Limb (tissue), 2 donors: ENCODE results near the gene GRIA1.

ENCODE experiments used
- DNase-seq, 2 donors: peaks; one replicate each; pipeline ENCODE4 v3.0.0-alpha.2; 2016; ENCODE audit errors: extremely low spot score in 2 of 2

The GRIA1 gene

DNA sequence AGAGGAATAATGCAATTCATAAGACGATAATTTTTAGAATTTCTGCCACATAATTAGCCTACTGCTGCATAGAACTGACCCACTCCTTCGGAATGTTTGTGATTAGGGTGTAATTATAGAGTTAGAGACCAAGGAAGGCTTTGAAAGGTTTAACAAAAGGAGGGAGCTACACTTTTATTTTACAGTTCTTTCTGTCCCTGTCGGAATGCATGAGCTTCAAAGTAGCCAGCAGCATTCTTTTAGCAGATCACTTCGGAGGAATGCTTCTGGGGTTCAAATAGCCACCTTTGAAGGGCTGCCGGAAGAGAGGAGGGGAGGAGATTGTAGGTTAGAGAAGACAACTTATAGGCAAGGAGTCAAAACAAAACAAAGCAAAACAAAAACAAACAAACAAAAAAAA is 168.1 kb downstream of the GRIA1 start:
- DNase-seq: no peak

DNA sequence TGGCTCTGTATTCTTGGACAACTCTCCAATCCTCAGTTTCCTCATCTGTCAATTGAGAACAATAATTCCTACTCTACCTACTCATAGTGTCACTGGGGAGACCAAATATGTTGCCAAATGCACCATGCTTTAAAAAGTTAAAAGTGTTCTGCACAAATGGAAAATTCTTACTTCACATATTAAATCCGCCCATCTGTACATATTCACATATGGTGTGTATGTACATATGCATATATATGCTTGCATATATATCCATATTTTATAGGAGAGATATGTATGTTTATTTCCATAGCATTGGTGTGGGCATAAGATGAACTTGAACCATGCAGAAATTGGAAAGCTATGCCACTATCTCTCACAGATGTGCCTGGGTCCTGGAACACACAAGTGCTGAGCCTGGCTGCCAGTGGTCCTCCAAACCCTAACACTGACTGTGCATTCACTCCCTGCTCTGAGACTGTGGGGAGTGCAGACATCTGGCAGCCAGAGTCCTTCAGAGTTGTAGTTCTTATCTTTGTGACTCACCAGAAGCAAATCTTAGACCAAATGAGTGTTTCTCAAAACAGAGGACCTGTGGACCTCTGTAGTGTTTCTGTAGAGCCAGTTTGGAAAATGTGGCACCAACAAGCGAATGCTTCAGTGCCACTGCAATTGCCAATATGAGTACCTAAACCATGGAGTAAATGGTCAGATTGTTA is 168.7 kb downstream of the GRIA1 start:
- DNase-seq: no peak

DNA sequence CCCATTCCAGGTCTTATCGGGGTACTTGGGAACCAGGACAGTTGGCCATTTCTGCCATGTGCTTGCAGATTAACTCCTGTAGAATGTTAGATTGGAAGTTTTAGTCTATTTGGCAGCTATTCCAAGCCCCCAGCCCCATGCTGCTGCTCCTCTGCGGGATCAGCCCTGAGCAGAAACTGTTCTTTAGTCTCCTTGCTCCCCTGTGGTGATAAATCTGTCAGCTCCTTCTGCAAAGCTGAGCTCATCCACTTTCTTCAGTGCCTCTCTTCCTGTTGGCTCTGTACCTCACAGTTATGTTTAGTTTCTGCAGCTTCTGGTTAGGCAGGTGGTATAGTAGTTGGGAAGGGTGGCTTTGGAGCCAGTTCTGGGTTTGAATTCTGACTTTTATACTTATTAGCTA is 170.4 kb downstream of the GRIA1 start:
- no peak for DNase-seq

- no peak for DNase-seq
Observed at GRCh38 chr5:153661897-153662296, 171.4 kb downstream of the GRIA1 start.

- DNase-seq: no peak
Observed at GRCh38 chr5:153670101-153670500, 179.6 kb downstream of the GRIA1 start.

GRCh38 chr5:153671653-153672346 is 181.3 kb downstream of the GRIA1 start:
- no peak for DNase-seq

GRCh38 chr5:153672347-153673090 is 182.0 kb downstream of the GRIA1 start:
- DNase-seq: no peak

- DNase-seq: no peak
Observed at GRCh38 chr5:153674356-153674755, 183.9 kb downstream of the GRIA1 start.

GRCh38 chr5:153676406-153676805 is 185.9 kb downstream of the GRIA1 start:
- no peak for DNase-seq

GRCh38 chr5:153676821-153677220 is 186.4 kb downstream of the GRIA1 start:
- DNase-seq: no peak

DNA sequence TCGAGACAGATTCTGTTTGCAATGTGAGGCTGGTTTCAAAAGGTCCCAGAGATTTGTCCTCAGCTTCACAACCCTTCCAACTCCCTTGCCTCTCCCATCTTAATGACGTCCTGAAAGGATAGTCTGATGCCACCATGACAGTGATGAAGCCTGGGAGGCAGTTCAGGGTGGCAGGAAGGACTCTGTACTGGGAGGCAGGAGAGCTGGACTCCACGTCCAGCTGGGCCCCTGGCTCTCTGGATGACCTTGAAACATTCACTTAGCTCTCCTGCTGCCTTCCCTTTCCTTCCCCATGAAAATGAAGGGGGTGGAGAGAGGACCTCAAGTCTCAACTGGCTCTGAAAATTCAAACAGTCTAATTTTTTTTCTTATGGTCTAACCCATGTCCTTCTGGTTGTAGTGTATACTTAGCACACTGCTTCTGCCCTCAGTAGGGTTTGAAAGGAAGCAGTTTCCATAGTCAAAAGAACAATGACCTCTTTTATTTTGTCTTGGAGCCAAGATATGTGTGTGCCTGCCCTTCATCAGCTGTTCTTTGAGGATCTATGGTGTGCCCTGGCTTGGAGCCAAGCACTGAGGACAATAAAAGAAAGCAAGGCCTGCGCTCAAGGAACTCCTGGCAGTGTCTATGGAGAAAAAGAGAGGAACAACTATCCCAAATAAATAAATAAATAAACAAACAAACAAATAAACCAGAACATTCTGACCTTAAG is 188.3 kb downstream of the GRIA1 start:
- DNase-seq: no peak

- no peak for DNase-seq
Observed at GRCh38 chr5:153690236-153690635, 199.8 kb downstream of the GRIA1 start.

GRCh38 chr5:153696256-153696655 is 205.8 kb downstream of the GRIA1 start:
- no peak for DNase-seq

DNA sequence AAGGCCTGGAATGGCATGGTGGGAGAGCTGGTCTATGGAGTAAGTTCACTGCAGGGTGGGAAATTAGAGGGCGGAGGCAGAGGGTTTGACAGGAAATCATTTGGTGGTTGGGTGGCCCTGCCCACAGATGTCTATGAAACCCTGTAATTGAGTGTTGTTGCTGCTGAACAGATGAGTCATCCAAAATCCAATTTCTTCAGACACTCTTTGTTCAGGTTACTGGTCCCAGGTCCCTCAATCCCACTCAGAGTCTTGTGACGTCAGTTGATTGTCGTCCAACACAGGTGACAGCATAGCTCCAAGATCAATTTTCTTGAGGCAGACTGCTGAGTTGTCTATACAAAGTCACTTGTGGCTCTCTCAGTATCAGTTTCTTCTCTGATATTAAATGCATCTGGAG is 208.6 kb downstream of the GRIA1 start:
- DNase-seq: no peak

GRCh38 chr5:153700940-153701339 is 210.5 kb downstream of the GRIA1 start:
- no peak for DNase-seq

GRCh38 chr5:153702265-153702664 is 211.8 kb downstream of the GRIA1 start:
- DNase-seq: no peak

- no peak for DNase-seq
Observed at GRCh38 chr5:153704110-153704509, 213.6 kb downstream of the GRIA1 start.

GRCh38 chr5:153707626-153708025 is 217.2 kb downstream of the GRIA1 start:
- no peak for DNase-seq

- no peak for DNase-seq
Observed at GRCh38 chr5:153711755-153712154, 221.3 kb downstream of the GRIA1 start.

DNA sequence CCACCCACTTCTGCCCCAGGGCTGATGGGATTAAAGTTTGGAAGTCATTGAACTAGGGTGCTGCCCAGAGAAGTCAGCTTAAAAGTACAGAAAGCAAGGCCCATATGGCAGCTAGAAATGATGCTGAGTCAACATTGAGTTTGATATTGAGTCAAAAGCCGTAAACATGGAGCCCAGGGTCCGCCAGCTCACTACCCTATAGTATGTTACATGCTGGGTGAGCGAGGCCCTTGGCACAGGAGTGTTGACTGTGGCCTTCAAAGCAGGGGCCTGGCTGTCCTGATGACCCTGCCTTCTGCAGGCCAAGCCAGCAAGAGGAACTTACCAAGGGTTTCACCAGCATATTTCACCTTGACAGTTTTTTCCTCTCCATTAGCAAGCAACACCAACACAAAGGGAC is 222.5 kb downstream of the GRIA1 start:
- no peak for DNase-seq

- DNase-seq: no peak
Observed at GRCh38 chr5:153713943-153714342, 223.5 kb downstream of the GRIA1 start.

DNA sequence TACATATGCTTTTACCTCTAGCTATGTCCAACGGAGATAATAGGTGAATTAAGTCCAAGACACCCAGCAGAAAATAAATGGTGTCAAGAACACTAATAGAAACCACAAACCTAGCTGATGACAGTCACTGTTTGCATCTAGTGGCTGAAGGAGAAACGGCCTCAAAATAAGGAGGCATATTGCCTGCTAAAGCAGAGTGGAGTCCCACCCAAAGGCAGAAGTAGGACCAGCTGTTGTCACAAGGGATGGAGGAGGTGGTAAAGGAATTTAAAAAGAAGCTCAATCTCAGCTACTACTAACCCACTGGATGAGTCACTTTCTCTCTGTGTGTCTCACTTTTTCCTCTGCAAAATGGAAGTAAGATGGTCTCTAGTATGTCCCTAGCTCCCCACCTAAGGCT is 224.3 kb downstream of the GRIA1 start:
- no peak for DNase-seq
